KMS-11 (cell line): ENCODE results near the gene KIAA1958.

Experiments used
- H2AFZ ChIP-seq: fragments of 200-600 bp; sonication (generic); 2 replicates; pipeline ENCODE4 v1.6.1; 2016; ENCODE audit warnings: antibody characterized with exemption, mixed run types, low read depth
- H3K27ac ChIP-seq: fragments of 200-600 bp; sonication (generic); 2 replicates; pipeline ENCODE4 v1.6.1; 2016; ENCODE audit warnings: mild to moderate bottlenecking, mixed run types
- H3K27me3 ChIP-seq: fragments of 200-600 bp; sonication (generic); 2 replicates; pipeline ENCODE4 v1.6.1; 2017; ENCODE audit warnings: mild to moderate bottlenecking, low read depth, mixed run types, moderate library complexity; ENCODE audit not compliant: insufficient read depth
- H3K36me3 ChIP-seq: fragments of 200-600 bp; sonication (generic); 2 replicates; pipeline ENCODE4 v1.6.1; 2017; ENCODE audit warnings: mild to moderate bottlenecking, mixed run types; ENCODE audit not compliant: insufficient read depth
- H3K4me1 ChIP-seq: fragments of 200-600 bp; sonication (generic); 2 replicates; pipeline ENCODE4 v1.6.1; 2016; ENCODE audit warnings: mild to moderate bottlenecking, low read depth, mixed run types; ENCODE audit not compliant: poor library complexity, severe bottlenecking
- H3K4me2 ChIP-seq: fragments of 200-600 bp; sonication (generic); 2 replicates; pipeline ENCODE4 v1.7.0; 2016; ENCODE audit warnings: mild to moderate bottlenecking, mixed run types
- H3K4me3 ChIP-seq: fragments of 200-600 bp; sonication (generic); IDR thresholded peaks from 2 replicates; pipeline ENCODE4 v1.6.1; 2017; ENCODE audit warnings: low read depth, low read length, mixed read lengths; ENCODE audit not compliant: insufficient read depth
- H3K79me2 ChIP-seq: fragments of 200-600 bp; sonication (generic); 2 replicates; pipeline ENCODE4 v1.6.1; 2016; ENCODE audit warnings: low read depth, mixed run types; ENCODE audit not compliant: insufficient read depth
- H3K9ac ChIP-seq: fragments of 200-600 bp; sonication (generic); 2 replicates; pipeline ENCODE4 v1.6.1; 2016; ENCODE audit warnings: mild to moderate bottlenecking, mixed run types
- H4K20me1 ChIP-seq: fragments of 200-600 bp; sonication (generic); 2 replicates; pipeline ENCODE4 v1.6.1; 2016; ENCODE audit warnings: mild to moderate bottlenecking, mixed run types; ENCODE audit not compliant: insufficient read depth
- TF ChIP-seq, protein P1 (sequence below): fragments of 200-600 bp; sonication (generic); conservative IDR thresholded peaks from 2 replicates; pipeline ENCODE4 v1.6.1; 2017; ENCODE audit warnings: low read depth, mild to moderate bottlenecking, antibody characterized with exemption, low read length, moderate library complexity, mixed read lengths

The KIAA1958 gene

DNA sequence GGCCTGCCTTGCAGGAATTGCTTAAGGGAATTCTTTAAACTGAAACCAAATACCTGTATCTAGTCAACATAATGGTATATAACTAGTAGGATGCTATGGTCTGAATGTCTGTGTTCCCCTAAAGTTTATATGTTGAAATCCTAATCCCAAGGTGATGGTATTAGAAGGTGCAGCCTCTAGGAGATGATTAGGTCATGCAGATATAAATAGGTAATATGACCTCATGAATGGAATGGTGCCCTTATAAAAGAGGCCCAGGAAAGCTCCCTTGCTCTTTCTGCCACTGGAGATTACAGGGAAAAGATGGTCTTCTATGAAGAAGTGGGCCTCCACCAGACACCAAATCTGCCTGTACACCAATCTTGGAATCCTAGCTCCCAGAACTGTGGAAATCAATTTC lies 7.4 kb upstream of the KIAA1958 start:
- Histone ChIP-seq H3K9ac (no peak overlapping the region), H3K4me1 (no peaks in the 10 kb centered on the region), H3K79me2 (no peaks in the 10 kb centered on the region), H3K27me3 (no peaks in the 10 kb centered on the region), H4K20me1 (no peaks in the 10 kb centered on the region), H3K27ac (no peak overlapping the region), H3K4me2 (no peak overlapping the region), H3K4me3 (no peak overlapping the region), H2AFZ (no peak overlapping the region), H3K36me3 (no peaks in the 10 kb centered on the region)
- TF ChIP-seq, protein P1, sequence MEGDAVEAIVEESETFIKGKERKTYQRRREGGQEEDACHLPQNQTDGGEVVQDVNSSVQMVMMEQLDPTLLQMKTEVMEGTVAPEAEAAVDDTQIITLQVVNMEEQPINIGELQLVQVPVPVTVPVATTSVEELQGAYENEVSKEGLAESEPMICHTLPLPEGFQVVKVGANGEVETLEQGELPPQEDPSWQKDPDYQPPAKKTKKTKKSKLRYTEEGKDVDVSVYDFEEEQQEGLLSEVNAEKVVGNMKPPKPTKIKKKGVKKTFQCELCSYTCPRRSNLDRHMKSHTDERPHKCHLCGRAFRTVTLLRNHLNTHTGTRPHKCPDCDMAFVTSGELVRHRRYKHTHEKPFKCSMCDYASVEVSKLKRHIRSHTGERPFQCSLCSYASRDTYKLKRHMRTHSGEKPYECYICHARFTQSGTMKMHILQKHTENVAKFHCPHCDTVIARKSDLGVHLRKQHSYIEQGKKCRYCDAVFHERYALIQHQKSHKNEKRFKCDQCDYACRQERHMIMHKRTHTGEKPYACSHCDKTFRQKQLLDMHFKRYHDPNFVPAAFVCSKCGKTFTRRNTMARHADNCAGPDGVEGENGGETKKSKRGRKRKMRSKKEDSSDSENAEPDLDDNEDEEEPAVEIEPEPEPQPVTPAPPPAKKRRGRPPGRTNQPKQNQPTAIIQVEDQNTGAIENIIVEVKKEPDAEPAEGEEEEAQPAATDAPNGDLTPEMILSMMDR, result no peak

DNA sequence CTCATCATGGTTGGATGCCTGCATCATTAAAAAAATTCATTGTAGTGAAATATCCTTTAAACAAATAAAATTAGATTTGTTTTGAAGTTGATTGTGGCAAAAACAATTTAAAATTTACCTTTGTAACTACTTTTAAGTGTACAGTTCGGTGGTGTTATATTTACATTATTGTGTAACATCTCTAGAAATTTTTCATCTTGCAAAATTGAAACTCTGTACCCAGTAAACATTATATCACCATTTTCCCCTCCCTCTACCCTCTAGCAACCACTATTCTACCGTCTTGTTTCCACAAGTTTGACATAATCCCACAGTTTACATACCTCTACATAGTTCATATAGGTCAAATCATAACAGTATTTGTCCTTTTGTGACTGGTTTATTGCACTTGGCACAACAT lies 2.0 kb upstream of the KIAA1958 start:
- Histone ChIP-seq H3K4me3 (no peak overlapping the region), H3K36me3 (no peaks in the 10 kb centered on the region), H3K79me2 (0 out of 2 replicates have a peak, but pooled peaks cover 8% of the 10 kb centered on the region), H4K20me1 (no peaks in the 10 kb centered on the region), H3K4me1 (peaks cover 18% of the 10 kb centered on the region), H2AFZ (no peak overlapping the region), H3K9ac (no peak overlapping the region), H3K27ac (no peak overlapping the region), H3K27me3 (no peaks in the 10 kb centered on the region), H3K4me2 (no peak overlapping the region)
- TF ChIP-seq, protein P1, result no peak

DNA sequence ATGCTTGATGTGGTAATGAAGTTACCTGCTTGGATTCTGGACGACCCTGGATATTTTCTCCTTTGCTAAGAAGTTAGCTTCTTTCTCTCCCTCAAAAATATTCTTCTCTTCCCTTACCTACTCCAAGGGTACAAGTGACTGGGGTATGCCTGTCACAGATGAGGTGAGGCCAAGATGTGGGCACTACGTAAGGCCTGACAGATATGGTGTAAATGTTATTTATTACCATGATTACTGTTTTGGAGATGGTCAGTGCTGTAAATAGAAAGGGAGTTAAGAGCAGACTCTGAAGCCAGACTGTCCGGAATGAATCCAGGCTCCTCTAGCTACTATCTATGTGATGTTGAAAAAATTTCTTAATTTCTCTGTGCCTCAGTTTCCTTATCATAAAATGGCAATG lies 1.1 kb upstream of the KIAA1958 start:
- Histone ChIP-seq H3K36me3 (no peaks in the 10 kb centered on the region), H2AFZ (peak overlapping the region; percentile 99)
- TF ChIP-seq, protein P1, result no peak

DNA sequence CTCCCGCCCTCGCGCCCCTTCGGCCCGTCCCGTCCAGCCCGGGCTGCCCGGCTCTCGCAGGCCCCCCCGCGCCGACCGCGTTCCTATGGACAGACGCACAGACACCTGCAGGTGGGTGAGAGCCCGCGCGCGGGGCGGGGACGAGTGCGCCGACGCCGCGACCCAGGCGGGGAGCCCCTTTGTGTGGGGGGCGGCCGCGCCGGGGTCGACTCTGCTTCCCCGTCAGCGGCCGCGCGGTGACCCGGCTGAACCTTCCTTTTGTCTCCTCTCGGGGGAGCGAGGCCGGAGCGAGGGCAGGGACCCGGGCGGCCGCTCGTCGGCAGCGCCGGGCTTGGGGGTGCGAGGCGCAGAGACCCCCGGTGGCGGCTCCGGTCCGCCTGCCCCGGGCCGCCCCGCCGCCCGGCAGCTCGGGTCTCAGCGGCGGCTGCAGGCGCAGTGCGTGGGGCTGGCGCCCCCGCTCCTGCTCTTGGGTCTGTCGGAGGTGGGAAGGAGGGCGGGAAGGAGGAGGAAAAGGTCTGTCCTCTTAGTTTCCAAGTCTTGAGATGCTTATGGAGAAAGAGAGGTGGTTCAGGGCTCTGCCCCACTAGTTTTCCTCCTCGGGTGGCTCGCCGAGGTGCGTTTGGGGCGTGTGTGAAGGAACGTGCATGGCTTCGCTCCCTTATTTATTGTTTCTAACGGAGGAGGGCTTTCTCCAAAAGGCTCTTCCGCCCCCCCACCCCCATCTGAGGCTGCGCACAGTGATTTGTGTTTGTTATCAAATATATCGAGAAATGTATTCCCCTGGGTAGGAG lies 576 bp downstream of the KIAA1958 start:
- Histone ChIP-seq H3K27ac (peak overlapping the region; percentile 21; the same call in 1 of the 2 replicates), H4K20me1 (no peaks in the 10 kb centered on the region), H3K36me3 (no peaks in the 10 kb centered on the region), H3K79me2 (0 out of 2 replicates have a peak, but pooled peaks cover 8% of the 10 kb centered on the region), H3K4me2 (peak overlapping the region; percentile 68), H3K4me1 (peaks cover 18% of the 10 kb centered on the region), H3K9ac (peak overlapping the region; percentile 61; the same call in 1 of the 2 replicates), H3K27me3 (no peaks in the 10 kb centered on the region), H3K4me3 (no peak overlapping the region), H2AFZ (peak overlapping the region; percentile 97)
- TF ChIP-seq, protein P1, result no peak

More for the DNA sequence above, 1.1 kb upstream of the KIAA1958 start:
- Histone ChIP-seq H3K4me2 (peak overlapping the region; percentile 70), H3K27ac (no peak overlapping the region), H3K4me1 (peaks cover 18% of the 10 kb centered on the region), H3K9ac (peak overlapping the region; percentile 79; the same call in 1 of the 2 replicates), H3K4me3 (peak overlapping the region; percentile 45), H4K20me1 (no peaks in the 10 kb centered on the region), H3K79me2 (0 out of 2 replicates have a peak, but pooled peaks cover 8% of the 10 kb centered on the region), H3K27me3 (no peaks in the 10 kb centered on the region)
